Neutrophil (primary cell): ENCODE measurements around the gene RTEL1.
"Not testable (repeated sequence)": the region's sequence is repeated elsewhere in the genome, so short reads cannot be mapped to it uniquely, and the experiment has no call there.

ENCODE experiments used
- H3K27ac ChIP-seq: fragments of 200-600 bp; sonication (generic); 2 replicates; pipeline ENCODE4 v1.5.1; 2016; ENCODE audit warnings: mild to moderate bottlenecking, moderate library complexity
- H3K27me3 ChIP-seq: fragments of 200-600 bp; sonication (generic); 2 replicates; pipeline ENCODE4 v1.6.0; 2016; ENCODE audit warnings: mild to moderate bottlenecking
- H3K36me3 ChIP-seq: fragments of 200-600 bp; sonication (generic); 2 replicates; pipeline ENCODE4 v1.5.1; 2017
- H3K4me1 ChIP-seq, 2 experiments: fragments of 200-600 bp in 1 of 2; sonication (generic) in 1 of 2; 1 replicate in 1 of 2; 2 replicates in 1 of 2; pipeline versions ENCODE4 v1.5.1 to v1.6.1; 2013 to 2016; ENCODE audit warnings: low read depth in 1 of 2, low read length in 1 of 2, mild to moderate bottlenecking in 1 of 2, moderate library complexity in 1 of 2; ENCODE audit not compliant: control insufficient read depth in 1 of 2, insufficient read depth in 1 of 2
- H3K4me3 ChIP-seq, 2 experiments: fragments of 200-600 bp in 1 of 2; sonication (generic) in 1 of 2; 1 replicate in 1 of 2; 2 replicates in 1 of 2; pipeline ENCODE4 v1.5.1; 2013 to 2016; ENCODE audit warnings: low read depth in 1 of 2, low read length in 1 of 2, mild to moderate bottlenecking in 1 of 2, moderate library complexity in 1 of 2
- H3K9me3 ChIP-seq: fragments of 200-600 bp; sonication (generic); 2 replicates; pipeline ENCODE4 v1.5.1; 2016
- TF ChIP-seq, protein P1 (sequence below): fragments of 200-600 bp; sonication (generic); IDR thresholded peaks from 2 replicates; pipeline ENCODE4 v1.5.1; 2016; ENCODE audit warnings: antibody characterized with exemption

RTEL1 gene

DNA sequence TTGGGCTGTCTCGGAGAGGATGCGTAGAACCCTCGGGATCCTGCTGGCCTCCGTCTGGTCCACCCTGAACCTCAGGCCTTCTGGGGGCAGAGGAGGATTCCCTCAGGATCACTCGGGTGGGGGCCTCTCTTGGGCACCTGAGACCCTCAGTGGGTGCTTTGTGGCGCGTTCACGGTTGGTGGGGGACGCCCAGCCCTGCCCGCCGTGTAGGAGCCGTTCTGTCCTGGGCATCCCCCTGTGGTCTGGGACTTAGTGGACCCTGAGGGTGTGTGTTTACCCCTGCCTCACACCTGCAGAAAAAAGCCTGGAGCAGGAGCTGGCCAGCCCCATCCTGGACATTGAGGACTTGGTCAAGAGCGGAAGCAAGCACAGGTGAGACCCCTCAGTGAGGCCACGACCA is 7.6 kb downstream of the RTEL1 start:
- Histone ChIP-seq H3K27me3 (no peaks in the 10 kb centered on the region), H3K4me1 (peaks cover 7 to 8% of the 10 kb centered on the region in 2 experiments), H3K36me3 (peaks cover 42% of the 10 kb centered on the region), H3K9me3 (no peaks in the 10 kb centered on the region), H3K4me3 (no peak overlapping the region), H3K27ac (peak overlapping the region; percentile 35)
- TF ChIP-seq, protein P1, sequence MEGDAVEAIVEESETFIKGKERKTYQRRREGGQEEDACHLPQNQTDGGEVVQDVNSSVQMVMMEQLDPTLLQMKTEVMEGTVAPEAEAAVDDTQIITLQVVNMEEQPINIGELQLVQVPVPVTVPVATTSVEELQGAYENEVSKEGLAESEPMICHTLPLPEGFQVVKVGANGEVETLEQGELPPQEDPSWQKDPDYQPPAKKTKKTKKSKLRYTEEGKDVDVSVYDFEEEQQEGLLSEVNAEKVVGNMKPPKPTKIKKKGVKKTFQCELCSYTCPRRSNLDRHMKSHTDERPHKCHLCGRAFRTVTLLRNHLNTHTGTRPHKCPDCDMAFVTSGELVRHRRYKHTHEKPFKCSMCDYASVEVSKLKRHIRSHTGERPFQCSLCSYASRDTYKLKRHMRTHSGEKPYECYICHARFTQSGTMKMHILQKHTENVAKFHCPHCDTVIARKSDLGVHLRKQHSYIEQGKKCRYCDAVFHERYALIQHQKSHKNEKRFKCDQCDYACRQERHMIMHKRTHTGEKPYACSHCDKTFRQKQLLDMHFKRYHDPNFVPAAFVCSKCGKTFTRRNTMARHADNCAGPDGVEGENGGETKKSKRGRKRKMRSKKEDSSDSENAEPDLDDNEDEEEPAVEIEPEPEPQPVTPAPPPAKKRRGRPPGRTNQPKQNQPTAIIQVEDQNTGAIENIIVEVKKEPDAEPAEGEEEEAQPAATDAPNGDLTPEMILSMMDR = no peak

DNA sequence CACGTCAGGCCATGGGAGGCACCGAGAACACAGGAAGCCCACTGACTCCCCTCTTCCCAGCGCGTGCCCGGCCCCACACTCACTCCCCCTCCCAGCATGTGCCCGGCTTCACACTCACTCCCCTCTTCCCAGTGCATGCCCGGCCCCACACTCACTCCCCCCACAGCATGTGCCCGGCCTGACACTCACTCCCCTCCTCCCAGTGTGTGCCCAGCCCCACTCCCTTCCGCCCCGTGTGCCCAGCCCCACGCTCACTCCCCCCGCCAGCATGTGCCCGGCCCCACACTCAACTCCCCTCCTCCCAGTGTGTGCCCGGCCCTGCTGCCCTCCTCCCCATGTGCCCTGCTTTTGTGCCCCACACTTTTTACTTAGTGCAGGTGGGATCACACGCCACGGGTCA is 9.7 kb downstream of the RTEL1 start:
- Histone ChIP-seq H3K36me3 (peaks cover 27% of the 10 kb centered on the region), H3K27ac (no peak overlapping the region), H3K9me3 (no peaks in the 10 kb centered on the region), H3K27me3 (no peaks in the 10 kb centered on the region), H3K4me3 (no peak overlapping the region), H3K4me1 (peaks cover 7 to 8% of the 10 kb centered on the region in 2 experiments)
- TF ChIP-seq, protein P1 = no peak

DNA sequence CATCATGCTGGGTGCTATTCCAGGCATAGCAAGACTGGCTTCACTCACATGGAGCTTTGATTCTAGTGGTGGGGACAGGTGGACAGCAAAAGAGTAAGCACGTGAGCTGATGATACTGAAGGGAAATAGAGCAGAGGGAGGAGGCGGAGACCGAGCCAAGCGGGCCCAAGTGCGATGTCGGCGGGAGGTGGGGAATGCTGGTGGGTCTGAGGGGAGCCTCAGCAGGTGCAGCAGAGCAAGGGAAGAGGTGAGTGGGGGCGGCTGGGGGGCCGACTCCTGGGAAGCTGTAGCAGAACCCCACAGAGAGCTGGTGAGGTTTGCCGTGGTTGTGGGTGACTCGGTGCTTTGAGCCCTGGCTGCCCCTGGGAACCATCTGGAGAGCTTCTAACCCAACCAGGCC is 10.2 kb downstream of the RTEL1 start:
- Histone ChIP-seq H3K9me3 (no peaks in the 10 kb centered on the region), H3K36me3 (peaks cover 23% of the 10 kb centered on the region), H3K4me3 (no peak overlapping the region), H3K27me3 (no peaks in the 10 kb centered on the region), H3K27ac (no peak overlapping the region), H3K4me1 (peaks cover 7 to 8% of the 10 kb centered on the region in 2 experiments)
- TF ChIP-seq, protein P1 = no peak

DNA sequence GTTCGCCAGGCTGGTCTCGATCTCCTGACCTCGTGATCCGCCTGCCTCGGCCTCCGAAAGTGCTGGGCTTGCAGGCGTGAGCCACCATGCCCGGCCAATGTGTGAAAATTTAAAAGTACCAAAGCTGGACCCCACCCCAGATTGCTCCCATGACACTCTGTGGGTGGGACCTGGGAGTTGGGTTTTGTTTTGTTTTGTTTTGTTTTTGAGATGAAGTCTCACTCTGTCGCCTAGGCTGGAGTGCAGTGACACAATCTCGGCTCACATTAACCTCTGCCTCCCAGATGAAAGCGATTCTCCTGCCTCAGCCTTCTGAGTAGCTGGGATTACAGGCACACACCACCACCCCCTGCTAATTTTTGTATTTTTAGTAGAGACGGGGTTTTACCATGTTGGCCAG is 13.6 kb downstream of the RTEL1 start:
- H3K9me3 ChIP-seq, H3K4me3 ChIP-seq, H3K4me1 ChIP-seq, H3K27ac ChIP-seq, H3K27me3 ChIP-seq: not testable (repeated sequence)
- peaks cover 33% of the 10 kb centered on the region for H3K36me3 ChIP-seq

DNA sequence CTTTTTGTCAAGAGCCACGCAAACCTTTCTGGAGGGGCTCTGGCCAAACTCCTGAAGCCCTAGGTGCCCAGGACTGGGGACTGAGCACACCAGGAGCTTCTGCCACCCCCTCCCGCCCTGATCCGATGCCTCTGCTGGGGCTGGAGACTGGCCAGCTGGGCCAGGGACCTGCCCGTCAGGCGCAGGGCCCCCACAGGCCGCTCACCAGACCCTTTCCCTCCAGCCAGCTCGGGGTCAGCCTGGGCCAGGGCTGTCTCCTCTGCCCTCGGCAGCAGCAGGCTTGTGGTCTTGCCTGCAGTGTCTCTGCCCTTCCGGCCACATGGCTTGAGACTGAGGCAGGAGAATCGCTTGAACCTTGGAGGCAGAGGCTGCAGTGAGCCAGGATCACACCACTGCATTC is 14.6 kb downstream of the RTEL1 start:
- H3K27me3 ChIP-seq = no peaks in the 10 kb centered on the region
- H3K4me3 ChIP-seq = no peak overlapping the region
- peaks cover 27% of the 10 kb centered on the region for H3K36me3 ChIP-seq
- TF ChIP-seq, protein P1 = no peak
- H3K9me3 ChIP-seq = no peaks in the 10 kb centered on the region
- no peaks in the 10 kb centered on the region for H3K4me1 ChIP-seq
- H3K27ac ChIP-seq = no peak overlapping the region

DNA sequence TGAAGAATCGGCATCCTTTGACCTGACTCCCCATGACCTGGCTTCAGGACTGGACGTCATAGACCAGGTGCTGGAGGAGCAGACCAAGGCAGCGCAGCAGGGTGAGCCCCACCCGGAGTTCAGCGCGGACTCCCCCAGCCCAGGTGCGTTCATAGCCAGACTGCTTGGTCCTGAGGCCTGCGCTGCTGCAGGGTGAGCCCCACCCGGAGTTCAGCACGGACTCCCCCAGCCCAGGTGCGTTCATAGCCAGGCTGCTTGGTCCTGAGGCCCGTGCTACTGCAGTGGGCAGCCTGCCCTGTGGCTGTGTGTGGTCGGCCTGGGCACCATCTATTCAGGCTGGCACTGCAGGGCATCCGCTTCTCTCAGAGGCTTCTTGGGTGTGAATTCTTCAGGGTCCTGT is 15.8 kb downstream of the RTEL1 start:
- Histone ChIP-seq H3K4me3 (no peak overlapping the region), H3K9me3 (no peaks in the 10 kb centered on the region), H3K4me1 (no peaks in the 10 kb centered on the region), H3K27ac (no peak overlapping the region), H3K27me3 (no peaks in the 10 kb centered on the region), H3K36me3 (peaks cover 24% of the 10 kb centered on the region)
- TF ChIP-seq, protein P1 = no peak
